ENCODE data around the gene PPP2R5C.

Gene PPP2R5C

GRCh38 chr14:101925152-101925551, 163.6 kb downstream of the PPP2R5C start:
- DNase-seq = no peak

DNA sequence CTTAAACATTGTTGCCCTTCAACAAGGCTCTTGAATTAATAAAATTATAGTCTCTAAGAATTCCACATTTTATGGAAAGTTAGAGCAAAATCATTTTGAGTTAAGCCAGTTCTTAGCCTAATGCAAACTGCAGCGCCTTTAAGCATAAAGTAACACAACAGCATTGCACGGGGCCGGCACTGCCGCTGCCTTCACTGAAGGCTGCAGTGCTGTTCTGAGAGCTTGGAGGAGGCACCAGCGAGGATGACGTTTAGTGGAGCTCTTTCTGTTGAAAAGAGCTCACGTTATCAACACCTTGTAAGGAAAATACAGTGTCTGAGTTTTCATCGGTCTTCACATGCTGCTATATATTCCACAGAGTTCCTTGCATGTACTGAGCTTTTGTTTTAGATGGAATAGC, 164.6 kb downstream of the PPP2R5C start:
- DNase-seq = no peak

DNA sequence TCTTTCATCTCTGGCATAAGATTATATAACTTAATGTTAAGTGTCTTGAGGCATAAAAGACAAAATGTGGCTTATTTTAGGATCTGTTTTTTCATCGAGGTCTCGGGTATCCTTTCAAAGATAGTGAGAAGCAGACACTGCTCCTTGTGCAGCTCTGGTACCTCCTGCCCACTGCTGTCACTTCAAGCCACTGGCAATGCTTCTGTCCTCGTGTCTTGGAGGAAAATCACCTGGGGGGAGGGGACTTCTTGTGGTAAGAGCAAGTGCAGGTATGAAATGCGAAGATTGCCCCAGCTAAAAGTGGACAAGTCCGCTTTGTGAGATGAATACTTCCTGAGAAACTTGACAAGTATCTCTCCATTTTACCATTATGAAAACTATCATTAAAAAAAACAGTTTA, 165.1 kb downstream of the PPP2R5C start:
- DNase-seq = no peak

DNA sequence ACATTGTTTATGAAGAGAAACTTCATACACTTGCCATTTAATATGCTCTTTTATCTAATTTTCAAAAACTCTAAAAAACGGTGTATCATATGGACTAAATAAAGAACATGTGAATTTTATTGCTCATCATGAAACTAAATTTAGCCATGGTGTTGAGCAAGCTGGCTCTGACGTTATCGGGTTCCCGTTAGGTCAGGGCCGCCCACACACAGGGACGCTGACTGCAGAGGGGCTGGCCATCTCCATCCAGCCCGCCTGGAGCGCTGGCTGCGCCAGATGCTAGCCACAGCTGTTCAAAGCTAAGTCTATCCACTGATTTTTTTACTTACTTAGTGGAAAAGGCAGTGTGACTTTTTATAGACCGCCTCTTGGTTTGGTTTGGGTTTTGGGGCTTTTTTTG, 166.3 kb downstream of the PPP2R5C start:
- peak; percentile 93 for DNase-seq

GRCh38 chr14:101928415-101928841, 166.9 kb downstream of the PPP2R5C start:
- DNase-seq = no peak

GRCh38 chr14:101929096-101929495, 167.6 kb downstream of the PPP2R5C start:
- no peak for DNase-seq

DNA sequence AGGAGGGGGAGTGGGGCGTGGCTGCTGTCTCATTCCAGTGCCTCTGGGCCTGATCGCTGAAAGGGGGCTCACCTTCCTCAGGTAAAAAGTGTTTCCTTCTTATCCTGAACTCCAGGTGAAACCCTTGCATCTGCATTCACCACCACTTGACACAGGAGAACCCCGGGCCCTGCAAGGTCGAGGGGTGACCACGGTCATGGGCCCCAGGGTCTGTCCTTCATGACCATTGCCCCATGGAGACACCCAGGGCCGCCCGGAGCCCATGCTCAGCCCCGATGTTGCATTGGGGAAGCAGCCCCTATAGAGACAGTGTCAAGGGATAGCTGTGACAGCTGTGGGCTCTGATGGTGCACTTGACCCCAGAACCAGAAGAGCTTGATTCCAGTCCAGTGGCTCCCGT, 168.4 kb downstream of the PPP2R5C start:
- no peak for DNase-seq

DNA sequence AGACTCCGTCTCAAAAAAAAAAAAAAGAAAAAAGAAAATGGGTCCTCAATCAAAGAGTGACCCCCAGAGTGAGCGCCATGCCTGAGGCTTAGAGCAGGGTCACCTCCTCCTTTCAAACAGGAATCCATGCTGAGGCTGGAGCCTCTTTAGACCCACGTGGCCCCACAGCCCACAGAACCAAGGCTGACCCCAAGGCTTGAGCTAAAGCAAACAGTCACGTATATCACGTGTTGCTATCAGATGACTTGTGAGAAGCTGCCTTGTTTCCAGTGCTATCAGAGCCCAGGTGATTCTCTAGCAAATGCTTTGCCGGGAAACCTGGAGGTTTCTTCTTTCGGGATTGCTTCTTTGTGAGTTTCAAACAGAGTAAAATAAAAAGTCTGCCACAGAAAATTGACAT, 171.2 kb downstream of the PPP2R5C start:
- DNase-seq = no peak

- DNase-seq = no peak
These were observed 171.7 kb downstream of the PPP2R5C start for GRCh38 chr14:101933209-101933608.

DNA sequence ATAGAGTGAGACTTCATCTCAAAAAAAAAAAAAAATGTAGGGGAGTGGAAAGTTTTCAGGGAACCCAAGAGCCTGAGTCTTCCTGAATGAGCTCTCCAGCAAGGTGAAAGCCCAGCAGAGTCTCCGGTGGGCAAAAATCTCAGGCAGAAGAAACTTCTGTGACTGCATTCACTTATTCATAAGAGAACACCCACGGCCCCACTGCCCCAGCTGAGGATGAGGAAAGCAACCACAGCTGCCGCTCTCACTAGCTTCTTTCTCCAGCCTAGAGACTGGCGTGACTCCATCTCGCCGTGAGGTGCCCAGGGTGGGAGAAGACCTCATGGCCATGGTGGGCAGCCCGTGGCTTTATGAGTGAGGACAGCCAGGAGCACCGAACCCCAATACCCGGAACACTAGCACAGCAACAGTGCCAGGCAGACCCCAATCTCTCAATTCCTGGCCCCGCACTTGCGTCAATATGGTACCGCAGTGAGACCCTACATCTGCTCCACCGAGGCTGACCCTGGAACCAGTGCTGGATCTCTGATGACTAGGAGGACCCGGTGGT, 173.2 kb downstream of the PPP2R5C start:
- no peak for DNase-seq

GRCh38 chr14:101937926-101938767, 176.6 kb downstream of the PPP2R5C start:
- no peak for DNase-seq

DNA sequence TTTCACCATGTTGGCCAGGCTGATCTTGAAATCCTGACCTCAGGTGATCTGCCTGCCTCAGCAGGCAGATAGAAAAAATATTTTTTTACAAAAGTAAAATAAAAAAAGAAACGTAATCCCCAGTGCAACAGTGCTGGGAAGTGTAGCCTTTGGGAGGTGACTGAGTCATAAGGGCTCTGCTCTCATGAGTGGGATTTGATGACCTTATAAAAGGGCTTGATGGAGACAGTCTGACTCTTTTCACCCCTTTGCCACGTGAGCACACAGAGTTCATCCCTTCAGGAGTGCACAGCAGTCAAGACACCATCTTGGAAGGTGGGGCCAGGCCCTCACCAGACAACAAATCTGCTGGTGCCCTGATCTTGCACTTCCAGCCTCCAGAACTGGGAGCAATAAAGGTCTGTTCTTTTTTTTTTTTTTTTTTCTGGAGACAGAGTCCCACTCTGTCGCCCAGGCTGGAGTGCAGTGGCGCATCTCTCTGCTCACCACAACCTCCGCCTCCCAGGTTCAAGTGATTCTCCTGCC, 178.2 kb downstream of the PPP2R5C start:
- no peak for DNase-seq

- DNase-seq = no peak
These were observed 182.9 kb downstream of the PPP2R5C start for GRCh38 chr14:101944451-101944850.

GRCh38 chr14:101945171-101945570, 183.7 kb downstream of the PPP2R5C start:
- no peak for DNase-seq

- DNase-seq = no peak
These were observed 186.0 kb downstream of the PPP2R5C start for GRCh38 chr14:101947577-101947903.

DNA sequence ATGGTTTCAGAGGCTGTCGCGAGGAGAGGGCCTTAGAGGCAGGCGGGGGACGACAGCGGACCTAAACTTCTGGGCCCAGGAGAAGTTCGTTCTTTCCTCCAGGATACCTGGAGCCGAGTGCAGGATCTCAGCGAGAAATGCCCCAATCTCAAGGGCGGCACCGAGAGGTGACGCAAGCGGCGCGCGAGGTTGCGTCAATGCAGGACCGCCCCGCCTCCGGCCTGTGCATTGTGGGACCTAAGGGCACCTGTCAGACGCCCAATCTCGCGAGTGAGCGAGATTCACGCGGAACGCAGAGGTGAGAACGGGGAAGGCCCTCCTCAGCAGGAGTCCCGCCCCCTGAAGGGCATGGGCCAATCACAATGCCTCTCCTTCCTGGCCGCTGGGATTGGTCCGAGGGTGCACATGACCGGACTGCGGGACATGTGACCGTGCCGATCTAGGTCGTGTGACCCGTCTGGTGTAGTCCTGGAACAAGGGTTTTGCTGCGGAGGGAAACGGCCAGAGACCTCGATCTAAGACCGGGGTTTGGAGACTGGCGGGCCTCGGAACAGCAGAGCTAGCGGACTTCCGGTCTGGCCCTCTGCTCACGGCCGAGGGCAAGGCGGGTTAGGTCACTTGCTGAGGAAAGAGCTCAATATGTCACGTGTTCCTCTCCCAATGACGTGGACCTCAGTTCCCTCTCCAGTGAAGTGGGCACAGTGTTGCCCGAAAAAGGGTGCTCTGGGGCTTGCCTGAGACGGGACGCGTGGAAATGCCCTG, 186.6 kb downstream of the PPP2R5C start:
- peak; percentile 100 for DNase-seq

DNA sequence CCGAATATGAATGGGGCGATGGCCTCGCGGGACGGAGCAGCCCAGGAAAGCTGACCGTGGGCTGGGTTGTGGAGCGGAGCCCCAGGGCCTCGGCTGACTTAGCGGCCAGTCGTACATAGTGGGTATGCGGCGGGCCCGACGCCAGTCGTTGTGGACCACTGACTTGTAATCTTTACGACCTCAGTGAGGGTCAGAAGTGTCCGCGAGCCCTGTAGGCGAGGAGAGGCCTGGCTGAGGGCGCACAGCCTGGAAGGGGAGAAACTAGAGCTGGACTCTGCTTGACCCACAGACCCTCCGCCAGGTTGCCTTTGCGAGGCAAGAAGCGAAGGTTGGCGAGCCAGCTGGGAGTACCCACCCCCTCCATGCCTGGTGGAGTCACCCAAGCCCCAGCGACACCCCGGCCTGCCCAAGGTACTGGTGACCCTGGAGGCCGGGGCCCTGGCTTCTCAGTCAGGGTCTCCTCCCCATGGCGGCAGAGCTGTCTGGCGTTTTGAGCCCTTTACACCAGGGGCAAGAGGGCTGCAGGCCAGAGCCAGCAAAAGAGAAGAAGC, 187.2 kb downstream of the PPP2R5C start:
- DNase-seq = no peak

DNA sequence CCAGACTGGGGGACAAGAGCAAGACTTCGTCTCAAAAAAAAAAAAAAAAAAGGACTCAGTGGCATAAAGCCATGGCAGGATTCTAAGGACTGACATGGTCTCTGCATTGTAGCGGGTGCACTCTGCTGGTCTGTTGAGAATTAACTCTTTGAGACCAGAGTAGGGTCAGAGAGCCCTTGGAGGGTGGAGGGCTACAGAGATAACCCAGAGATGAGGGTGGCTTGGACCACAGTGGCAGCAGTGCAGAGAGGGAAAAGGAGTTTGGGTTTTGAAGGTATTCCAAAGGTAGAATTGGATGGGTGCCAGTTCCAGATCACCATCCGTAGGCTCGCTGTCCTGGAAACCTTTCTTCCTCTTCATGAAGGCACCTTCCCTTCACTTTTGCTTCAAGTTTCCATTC, 188.6 kb downstream of the PPP2R5C start:
- no peak for DNase-seq

DNA sequence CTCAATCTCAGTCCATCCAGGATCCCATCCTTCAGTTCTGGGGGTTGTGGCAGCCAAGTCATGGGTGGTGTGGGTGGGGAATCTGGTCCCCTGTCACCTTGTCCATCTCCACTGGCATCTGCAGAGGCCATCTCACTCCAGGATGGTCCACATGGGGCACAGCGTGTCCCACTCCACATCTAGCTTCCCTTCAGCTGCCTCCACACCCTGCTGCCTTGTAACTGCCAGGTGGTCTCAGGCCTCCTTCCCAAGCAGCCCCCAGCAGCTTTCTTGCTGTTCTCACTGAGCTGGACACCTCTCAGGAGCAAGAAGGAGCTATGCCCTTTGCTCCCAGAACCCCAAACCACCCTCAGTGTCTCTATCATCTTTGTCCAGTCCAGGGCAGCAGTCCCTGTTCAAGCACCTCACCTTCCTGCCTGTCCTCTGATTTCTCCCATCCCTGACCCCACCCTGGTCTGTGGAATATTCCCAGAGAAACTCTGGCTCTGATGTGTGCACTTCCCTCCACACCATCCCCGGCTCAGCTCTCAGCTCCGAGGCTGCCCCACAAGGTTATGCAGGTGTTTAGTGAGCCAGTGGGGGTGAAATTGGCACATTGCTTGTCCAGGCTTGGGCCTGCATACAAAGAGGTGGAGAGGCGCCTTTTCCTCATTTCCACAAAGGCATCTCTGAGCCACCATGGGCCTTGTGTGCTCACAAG, 189.2 kb downstream of the PPP2R5C start:
- no peak for DNase-seq

DNA sequence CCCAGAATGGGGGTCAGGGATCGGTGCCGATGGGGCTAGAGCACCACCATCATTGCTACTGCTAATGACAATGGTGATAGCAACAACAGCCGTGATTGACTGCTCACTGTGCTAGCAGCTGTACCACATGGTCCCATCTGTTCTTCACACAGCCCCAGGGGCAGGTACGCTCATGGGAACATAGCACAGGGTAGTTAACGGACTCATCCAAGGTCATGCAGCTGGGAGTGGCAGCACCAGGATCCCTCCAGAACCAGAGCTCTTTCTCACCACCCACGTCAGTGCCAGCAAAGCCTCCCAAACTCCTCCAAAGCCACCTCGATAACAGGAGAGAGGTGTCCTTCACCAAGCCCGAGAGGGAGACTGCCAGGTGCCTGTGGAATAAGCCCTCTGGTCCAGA, 191.6 kb downstream of the PPP2R5C start:
- DNase-seq = no peak

GRCh38 chr14:101954501-101954900, 193.0 kb downstream of the PPP2R5C start:
- DNase-seq = no peak

- DNase-seq = no peak
These were observed 194.2 kb downstream of the PPP2R5C start for GRCh38 chr14:101955695-101956161.

Data from fibroblast of skin of right quadriceps (primary cell).